K562 (cell line): ENCODE data around the gene KISS1. TPM values are rescaled to one million over a fixed set of nuclear protein-coding genes. Genes with fewer than 3 reads are reported as not detected.

Experiments used
- ATAC-seq: fragments of 200-7000 bp; cut with Tn5 transposase; 3 replicates; pipeline ENCODE4 v1.9.1; 2020; ENCODE audit warnings: moderate library complexity
- BruUV-seq: library from RNA; stranded (reverse); fragments of 400-500 nt; replicated peaks from 2 replicates; lab custom pipeline; 2021; lab: Mats Ljungman, UMichigan
- CTCF ChIA-PET: fragments of 300-600 bp; formaldehyde crosslinking; extraction: SDS; loops from one replicate; lab custom pipeline; 2021; ENCODE audit warnings: low intra/inter-chr PET ratio; lab: Yijun Ruan, JAX
- POLR2A ChIA-PET: fragments of 300-600, 350-650 bp; sonication (Branson Sonifier 250); formaldehyde crosslinking; extraction: SDS; loops from one replicate; lab custom pipeline; 2021; ENCODE audit warnings: antibody characterized with exemption, inconsistent platforms; lab: Yijun Ruan, JAX
- DNase-seq, 4 experiments: peaks; one replicate each; pipeline versions ENCODE4 v3.0.0 to v3.0.0-alpha.2; 2011 to 2018; ENCODE audit warnings: low spot score in 3 of 4, mixed read lengths in 3 of 4; ENCODE audit errors: extremely low read depth in 1 of 4
- FAIRE-seq: peaks from 2 replicates; lab custom pipeline; 2011; peaks lifted over from hg19 to GRCh38; lab: Jason Lieb, UNC
- H2AFZ ChIP-seq: 2 replicates; pipeline ENCODE4 v1.6.0; 2011; ENCODE audit warnings: low read depth, low read length, control low read depth, inconsistent platforms
- H3K27ac ChIP-seq: fragments of 200-600 bp; 3 replicates; pipeline ENCODE4 v1.8.0; 2011; ENCODE audit warnings: low read depth, mild to moderate bottlenecking, control low read depth, inconsistent platforms, low read length, moderate library complexity, mixed read lengths; ENCODE audit errors: extremely low read depth
- H3K27me3 ChIP-seq, 2 experiments: fragments of 300-600 bp in 1 of 2; 2 replicates in 1 of 2; 3 replicates in 1 of 2; pipeline versions ENCODE4 v1.6.0 to v1.8.0; 2011; ENCODE audit warnings: inconsistent platforms in 2 of 2, low read length in 2 of 2, mild to moderate bottlenecking in 1 of 2, mixed read lengths in 1 of 2, moderate library complexity in 1 of 2; ENCODE audit not compliant: control insufficient read depth in 2 of 2, insufficient read depth in 2 of 2
- H3K36me3 ChIP-seq: fragments of 300-600 bp; 3 replicates; pipeline ENCODE4 v1.8.0; 2011; ENCODE audit warnings: mild to moderate bottlenecking, low read length, inconsistent platforms; ENCODE audit not compliant: control insufficient read depth, insufficient read depth
- H3K4me1 ChIP-seq, 2 experiments: fragments of 200-600 bp in 1 of 2; replicated peaks in 1 of 2; 2 replicates in 1 of 2; 3 replicates in 1 of 2; pipeline versions ENCODE4 v1.5.1 to v1.8.0; 2011; ENCODE audit warnings: inconsistent platforms in 2 of 2, low read length in 2 of 2, mild to moderate bottlenecking in 1 of 2, mixed read lengths in 1 of 2, moderate library complexity in 1 of 2; ENCODE audit not compliant: control insufficient read depth in 2 of 2, insufficient read depth in 2 of 2
- H3K4me2 ChIP-seq: 2 replicates; pipeline ENCODE4 v1.6.1; 2011; ENCODE audit warnings: low read length, control low read depth, inconsistent platforms, mixed read lengths; ENCODE audit not compliant: insufficient read depth
- H3K4me3 ChIP-seq: fragments of 200-600 bp; sonication (generic), shearing (Covaris generic); 2 replicates; pipeline ENCODE4 v1.5.1; 2016; ENCODE audit warnings: control low read depth, inconsistent platforms
- H3K79me2 ChIP-seq: fragments of 200-600 bp; 3 replicates; pipeline ENCODE4 v1.8.0; 2011; ENCODE audit warnings: low read length, inconsistent platforms; ENCODE audit not compliant: control insufficient read depth, insufficient read depth
- H3K9ac ChIP-seq, 2 experiments: 2 replicates each; pipeline versions ENCODE4 v1.6.0 to v1.6.1; 2011; ENCODE audit warnings: low read depth in 2 of 2, low read length in 2 of 2, control low read depth in 1 of 2, inconsistent platforms in 1 of 2, mild to moderate bottlenecking in 1 of 2, mixed read lengths in 1 of 2; ENCODE audit not compliant: insufficient read depth in 1 of 2
- H3K9me1 ChIP-seq: one replicate; pipeline ENCODE4 v1.6.0; 2011; ENCODE audit warnings: inconsistent platforms, mild to moderate bottlenecking, low read length, moderate library complexity; ENCODE audit not compliant: control insufficient read depth, insufficient read depth
- H3K9me3 ChIP-seq: replicated peaks from 2 replicates; pipeline ENCODE4 v1.5.1; 2011; ENCODE audit warnings: low read depth, low read length, inconsistent platforms; ENCODE audit not compliant: control insufficient read depth, insufficient read depth
- H4K20me1 ChIP-seq: replicated peaks from 2 replicates; pipeline ENCODE4 v1.6.1; 2011; ENCODE audit warnings: low read length, inconsistent platforms, mixed read lengths; ENCODE audit not compliant: control insufficient read depth, insufficient read depth
- BCOR ChIP-seq: fragments of 450-650 bp; IDR thresholded peaks from 2 replicates; pipeline ENCODE4 v1.6.1; 2016
- GTF2E2 ChIP-seq: fragments of 200-800 bp; sonication (Bioruptor generic); IDR thresholded peaks from 2 replicates; pipeline ENCODE4 v1.6.1; 2016; ENCODE audit warnings: missing genetic modification characterization, missing compliant biosample characterization
- NFE2 ChIP-seq: IDR thresholded peaks from 2 replicates; pipeline ENCODE4 v1.6.1; 2014; ENCODE audit warnings: antibody characterized with exemption, low read depth
- RBBP5 ChIP-seq: fragments of 200-600 bp; sonication (generic); IDR thresholded peaks from 2 replicates; pipeline ENCODE4 v1.6.1; 2012; ENCODE audit warnings: borderline replicate concordance, mild to moderate bottlenecking, low read length, control low read depth, inconsistent platforms; ENCODE audit not compliant: insufficient read depth, poor library complexity, severe bottlenecking
- SAFB2 ChIP-seq: fragments of 200-400 bp; formaldehyde crosslinking; IDR thresholded peaks from 2 replicates; pipeline ENCODE4 v1.6.1; 2018; ENCODE audit warnings: borderline replicate concordance, low read length, low read depth, moderate library complexity; ENCODE audit not compliant: severe bottlenecking
- TAF9B ChIP-seq: fragments of 450-650 bp; IDR thresholded peaks from 2 replicates; pipeline ENCODE4 v1.6.1; 2018; ENCODE audit warnings: mild to moderate bottlenecking; ENCODE audit not compliant: partially characterized antibody
- U2AF2 ChIP-seq: fragments of 200-400 bp; formaldehyde crosslinking; optimal IDR thresholded peaks from 2 replicates; pipeline ENCODE3; 2017; ENCODE audit warnings: low read depth, mild to moderate bottlenecking, low read length
- YBX1 ChIP-seq: fragments of 450-650 bp; IDR thresholded peaks from 2 replicates; pipeline ENCODE4 v1.7.1; 2016; ENCODE audit warnings: mild to moderate bottlenecking
- ZFPM2 ChIP-seq: fragments of 250-450 bp; sonication (Bioruptor Pico); IDR thresholded peaks from 2 replicates; pipeline ENCODE4 v1.5.1; 2022; ENCODE audit warnings: mild to moderate bottlenecking
- in situ Hi-C: fragments of 300-500 bp; cut with MboI; formaldehyde crosslinking; loops from 4 replicates; pipeline ENCODE4 v1.15.0; 2018; ENCODE audit warnings: inconsistent platforms, mixed read lengths
- intact Hi-C: fragments of 100-400 bp; cut with micrococcal nuclease; formaldehyde crosslinking; loops from 2 replicates; pipeline ENCODE4 v1.14.2; 2022
- polyA plus RNA-seq, 8 experiments: library from polyadenylated mRNA; depleted of rRNA in 4 of 8; stranded (reverse) in 5 of 8; unstranded in 3 of 8; fragments of >200 nt; fragmentation: Nextera tagmentation in 2 of 8; fragmentation: Illumina TruSeq in 1 of 8; extraction: Ambion mirVana in 2 of 8; extraction: Trizol in 1 of 8; gene quantifications; 2 replicates each; pipeline versions ENCODE4 v1.2.1 to v1.2.3, GENCODE V29; 2011 to 2014; ENCODE audit warnings: inconsistent platforms in 1 of 8, missing spikeins in 1 of 8
- total RNA-seq, 7 experiments: library from RNA; depleted of rRNA in 6 of 7; stranded (reverse); fragments of >200 nt in 6 of 7; fragmentation: Illumina TruSeq in 2 of 7; extraction: Trizol in 2 of 7; gene quantifications; 2 replicates each; pipeline versions ENCODE4 v1.2.1 to v1.2.3, GENCODE V29; 2011 to 2021; ENCODE audit warnings: low replicate concordance in 1 of 7

The KISS1 gene
- total and polyA plus RNA-seq, 9 of the 15 experiments (the other 6 are each of a cell fraction or from before 2014, with no cell fraction given), result 0.31 TPM; not detected in 8

GRCh38 chr1:204232526-204232925 is 36.2 kb upstream of the KISS1 start:
- DNase-seq (no peak), ATAC-seq (no peak), FAIRE-seq (no peak)
- Histone ChIP-seq H2AFZ (no peak overlapping the region), H3K27me3 (peaks cover 15 to 19% of the 10 kb centered on the region in 2 experiments), H3K36me3 (no peaks in the 10 kb centered on the region), H3K4me1 (peaks cover 5 to 9% of the 10 kb centered on the region in 2 experiments; a peak in 4 of 5 replicates), H3K4me3 (no peak overlapping the region), H3K27ac (no peak overlapping the region), H4K20me1 (no peaks in the 10 kb centered on the region; the same call in 1 of the 2 replicates), H3K4me2 (no peak overlapping the region), H3K9ac (no peak overlapping the region), H3K9me3 (no peaks in the 10 kb centered on the region), H3K79me2 (no peaks in the 10 kb centered on the region), H3K9me1 (no peaks in the 10 kb centered on the region)
- no peak for TF ChIP-seq NFE2
- no peak for TF ChIP-seq SAFB2
- TF ChIP-seq GTF2E2 (tag), result no peak
- no peak for TF ChIP-seq U2AF2
- TF ChIP-seq RBBP5, result no peak
- TF ChIP-seq YBX1, result no peak
- TF ChIP-seq BCOR, result no peak
- no peak for TF ChIP-seq ZFPM2 (CRISPR knock-in tag)
- no peak for TF ChIP-seq TAF9B
- POLR2A ChIA-PET, result interaction anchor here (0.6 to 1.2 kb wide), 2 partner anchors 34 to 1206 kb away, joined by 3 read pairs; partner anchors contain the start of gene PPFIA4
- intact Hi-C loops (no loop called here), in situ Hi-C loops (no loop called here)
- no TSS peak for BruUV-seq
- CTCF ChIA-PET, result interaction anchor here (0.6 kb wide), 1 partner anchor 392 kb away, joined by 6 read pairs; no protein-coding TSS in a partner anchor
